Renal pelvis (tissue), 4 donors: ENCODE measurements around the gene GRIP2. TPM values are rescaled to one million over a fixed set of nuclear protein-coding genes. Genes with fewer than 3 reads are reported as not detected.
A peak's percentile ranks its signal among the peaks of the same experiment; 100 is the strongest.

Experiments used
- DNase-seq: peaks from one replicate; pipeline ENCODE4 v3.0.0-alpha.2; 2013
- polyA plus RNA-seq, 3 donors: library from polyadenylated mRNA; unstranded; fragments of 120-200 nt; gene quantifications; one replicate each; pipeline ENCODE4 v1.2.1, GENCODE V29; 2013; ENCODE audit not compliant: insufficient read length in 3 of 3

Gene GRIP2
- polyA plus RNA-seq, 3 donors = 1.1 to 2.5 (median 1.5) TPM

GRCh38 chr3:14562121-14562890, 22.2 kb upstream of the GRIP2 start:
- no peak for DNase-seq

- DNase-seq = no peak
Measured at GRCh38 chr3:14561051-14561960, 21.2 kb upstream of the GRIP2 start.

DNA sequence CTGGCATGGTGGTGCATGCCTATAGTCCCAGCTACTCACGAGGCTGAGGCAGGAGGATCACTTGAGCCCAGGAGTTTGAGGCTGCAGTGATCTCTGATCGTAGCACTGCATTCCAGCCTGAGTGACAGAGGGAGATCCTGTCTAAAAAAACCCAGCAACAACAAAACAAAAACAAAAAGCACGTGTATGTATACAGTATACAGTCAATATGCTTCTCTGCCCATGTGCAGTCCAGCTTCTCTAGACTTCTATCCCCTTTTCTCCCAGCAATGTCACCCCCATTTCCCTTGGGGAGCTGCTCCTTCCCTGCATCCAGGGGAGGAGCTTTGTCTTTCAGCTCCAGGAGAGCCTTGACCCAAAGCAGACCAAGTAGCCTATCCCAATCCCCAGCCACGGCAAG, 20.0 kb upstream of the GRIP2 start:
- DNase-seq = no peak

GRCh38 chr3:14558029-14558428, 17.9 kb upstream of the GRIP2 start:
- DNase-seq = no peak

DNA sequence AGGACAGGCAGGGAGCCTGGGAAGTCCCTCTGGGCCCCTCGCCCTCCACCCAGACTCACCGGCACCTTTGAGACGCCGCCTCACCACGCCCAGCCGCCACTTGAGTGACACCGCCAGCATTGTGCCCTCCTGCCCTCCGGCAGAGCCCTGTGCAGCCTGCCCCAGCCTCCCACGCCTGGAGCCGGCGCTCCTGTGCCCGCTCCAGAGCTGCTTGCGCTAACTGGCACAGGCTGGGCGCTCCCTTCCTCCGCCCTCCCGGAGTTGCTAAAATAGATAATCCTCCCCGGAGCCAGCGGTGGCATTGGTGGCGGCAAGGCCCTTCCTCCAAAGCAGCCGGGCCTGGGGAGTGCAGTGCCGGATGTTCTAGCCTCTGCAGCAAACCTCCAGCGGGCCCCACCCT, 15.7 kb upstream of the GRIP2 start:
- DNase-seq = no peak

DNA sequence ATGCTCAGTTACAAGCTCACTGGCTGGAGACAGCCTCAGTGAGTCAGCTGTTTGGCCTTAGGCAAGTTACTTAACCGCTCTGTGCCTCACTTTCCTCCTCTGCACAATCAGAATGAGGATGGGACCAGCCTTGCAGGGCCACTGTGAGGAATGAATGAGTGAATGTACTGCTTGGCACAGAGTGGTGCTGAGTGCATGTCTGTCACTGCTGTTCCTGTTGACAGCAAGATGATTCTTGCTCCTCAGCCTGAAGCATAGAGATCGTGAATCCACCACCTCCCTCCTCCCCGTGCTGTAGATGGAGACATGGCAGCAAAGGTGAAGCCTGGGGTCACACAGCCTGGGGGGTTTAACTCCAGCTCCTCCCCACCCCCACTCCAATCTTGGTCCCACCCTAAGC, 14.6 kb upstream of the GRIP2 start:
- no peak for DNase-seq

- no peak for DNase-seq
Measured at GRCh38 chr3:14553871-14554270, 13.7 kb upstream of the GRIP2 start.

DNA sequence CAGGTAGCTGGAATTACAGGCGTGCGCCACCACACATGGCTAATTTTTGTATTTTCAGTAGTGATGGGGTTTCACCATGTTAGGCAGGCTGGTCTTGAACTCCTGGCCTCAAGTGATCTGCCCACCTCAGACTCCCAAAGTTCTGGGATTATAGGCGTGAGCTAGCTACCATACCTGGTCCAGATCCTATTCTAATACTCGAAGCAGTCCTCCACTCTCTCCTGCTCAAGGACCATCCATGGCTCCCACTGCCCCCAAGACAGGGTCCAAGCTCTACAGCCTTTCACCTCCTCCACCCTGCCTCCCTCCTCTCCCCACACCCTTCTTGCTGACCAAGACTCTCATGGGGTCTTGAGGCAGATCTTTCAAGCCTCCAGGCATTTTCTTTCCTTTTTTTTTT, 12.6 kb upstream of the GRIP2 start:
- DNase-seq = no peak

DNA sequence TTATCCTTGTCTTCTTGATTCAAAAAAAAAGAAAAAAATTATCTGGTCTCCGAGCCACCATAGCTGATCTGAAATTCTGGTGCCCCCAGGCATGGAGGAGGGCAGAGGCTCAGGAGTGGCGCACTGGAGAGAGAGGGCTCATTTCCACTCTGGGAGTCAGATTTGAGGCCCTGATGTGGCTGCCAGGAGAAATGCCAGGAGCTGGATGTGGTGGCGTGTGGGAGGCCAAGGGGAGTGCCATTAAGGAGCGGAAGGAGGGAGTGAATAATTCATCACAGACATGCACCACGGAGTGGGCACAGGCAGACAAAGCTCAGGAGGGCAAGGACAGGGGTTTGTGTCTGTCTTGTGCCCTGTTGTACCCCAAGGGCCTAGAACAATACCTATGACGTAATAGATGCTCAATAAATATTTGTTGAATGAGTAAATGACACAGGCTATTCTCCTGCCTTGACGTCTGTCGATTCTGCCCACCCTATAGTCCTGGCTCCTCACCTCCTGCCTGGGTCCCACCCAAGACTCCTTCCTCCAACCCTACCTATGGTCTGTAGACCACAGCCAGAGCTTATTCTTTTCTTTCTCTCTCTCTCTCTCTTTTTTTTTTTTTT, 12.0 kb upstream of the GRIP2 start:
- DNase-seq = no peak

DNA sequence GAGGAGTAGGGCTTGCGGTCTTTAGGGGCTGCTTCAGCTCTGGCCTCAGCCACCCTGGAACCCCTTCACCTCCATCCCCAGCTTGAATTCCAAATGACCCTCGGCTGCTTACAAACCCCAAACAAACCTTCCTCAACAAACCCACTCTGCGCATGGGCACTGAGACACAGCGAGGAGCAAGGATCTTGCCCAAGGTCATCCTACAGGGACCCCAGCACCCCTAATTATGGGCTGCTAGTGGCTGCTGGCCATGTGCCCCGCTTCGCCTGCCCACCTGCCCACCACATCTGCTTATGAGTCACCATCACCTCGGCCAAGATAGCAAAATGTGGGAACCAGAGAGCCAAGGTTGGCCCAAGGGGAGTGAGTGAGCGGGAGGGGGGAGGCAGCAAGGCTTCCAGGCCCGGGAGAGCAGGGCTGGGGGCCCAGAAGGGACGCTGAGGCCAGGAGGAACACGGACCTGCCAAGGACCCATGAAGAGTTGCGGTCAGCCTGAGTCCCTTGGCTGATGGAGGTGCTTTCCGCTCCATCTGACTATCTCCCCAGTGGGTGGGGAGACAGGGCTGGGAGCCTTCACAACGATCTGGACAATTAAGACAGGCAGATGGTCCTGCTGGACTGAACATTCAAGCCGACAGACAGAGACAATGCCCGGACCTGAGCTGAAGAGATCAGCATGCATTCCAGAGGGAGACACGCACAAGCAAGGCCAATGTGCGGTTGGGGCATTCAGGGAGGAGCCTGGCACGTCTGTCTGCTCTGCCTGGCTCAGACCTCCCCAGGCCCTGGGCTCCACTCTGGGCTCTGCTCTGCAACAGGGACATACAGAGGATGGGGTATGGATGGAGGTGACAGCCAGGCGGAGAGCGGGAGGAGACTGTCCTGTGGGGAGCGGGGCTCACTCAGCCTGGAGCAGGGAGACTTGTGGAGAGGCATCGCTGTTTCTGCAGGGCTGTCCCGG, 10.8 kb upstream of the GRIP2 start:
- DNase-seq = no peak

- DNase-seq = no peak
Measured at GRCh38 chr3:14550181-14550580, 10.0 kb upstream of the GRIP2 start.

DNA sequence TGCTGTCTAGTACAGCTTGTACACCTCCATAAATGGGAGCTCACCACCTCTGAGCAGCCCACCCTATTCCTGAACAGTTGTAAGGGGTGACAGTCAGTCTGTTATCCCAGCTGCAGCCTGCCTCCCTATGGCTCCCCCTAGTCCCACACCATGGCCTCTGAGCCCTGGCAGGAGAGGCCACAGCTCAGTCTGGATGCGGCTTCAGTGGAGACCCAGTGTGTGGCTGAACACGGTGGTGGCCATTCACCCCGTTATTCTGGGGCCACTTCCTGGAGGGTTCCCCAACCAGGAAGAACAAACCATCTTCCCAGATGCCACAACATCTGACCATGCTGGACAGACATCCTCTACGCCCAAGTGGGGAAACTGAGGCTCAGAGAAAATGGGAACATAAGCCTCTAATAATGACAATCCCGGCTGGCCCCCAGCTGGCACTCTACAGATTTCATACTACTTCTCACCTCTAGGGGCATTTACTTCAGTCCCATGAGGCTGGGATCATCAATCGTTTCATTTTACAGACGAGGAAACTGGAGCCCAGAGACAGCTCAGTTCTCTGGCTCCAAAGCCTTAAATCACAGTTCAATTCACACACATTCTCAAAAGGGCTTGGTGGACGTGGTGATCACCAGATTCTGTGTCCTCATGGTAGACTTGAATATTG, 9.2 kb upstream of the GRIP2 start:
- no peak for DNase-seq

- DNase-seq = peak; percentile 65
Measured at GRCh38 chr3:14548321-14548729, 8.2 kb upstream of the GRIP2 start.

GRCh38 chr3:14547693-14548092, 7.6 kb upstream of the GRIP2 start:
- DNase-seq = no peak

DNA sequence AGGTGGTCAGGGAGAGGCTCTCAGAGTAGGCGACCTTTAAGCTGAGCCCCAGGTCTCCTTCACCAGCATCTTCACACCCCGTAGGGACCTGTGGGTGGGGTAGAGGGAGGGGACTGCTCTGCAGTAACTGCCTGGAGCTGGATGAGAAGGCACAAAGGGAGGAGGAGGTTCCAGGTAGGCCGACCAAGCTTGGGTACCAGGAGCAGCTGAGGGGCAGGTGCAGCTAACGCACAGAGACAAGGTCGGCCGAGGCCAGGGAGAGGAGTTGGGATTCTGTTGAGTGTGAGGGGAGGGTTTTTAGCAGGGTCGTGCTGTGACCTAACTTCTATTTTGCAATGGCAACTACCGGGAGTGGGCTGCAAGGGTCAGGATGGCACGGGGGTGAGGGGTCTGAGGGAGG, 5.9 kb upstream of the GRIP2 start:
- no peak for DNase-seq

- no peak for DNase-seq
Measured at GRCh38 chr3:14545251-14545635, 5.1 kb upstream of the GRIP2 start.

GRCh38 chr3:14544282-14545250, 4.4 kb upstream of the GRIP2 start:
- DNase-seq = no peak

DNA sequence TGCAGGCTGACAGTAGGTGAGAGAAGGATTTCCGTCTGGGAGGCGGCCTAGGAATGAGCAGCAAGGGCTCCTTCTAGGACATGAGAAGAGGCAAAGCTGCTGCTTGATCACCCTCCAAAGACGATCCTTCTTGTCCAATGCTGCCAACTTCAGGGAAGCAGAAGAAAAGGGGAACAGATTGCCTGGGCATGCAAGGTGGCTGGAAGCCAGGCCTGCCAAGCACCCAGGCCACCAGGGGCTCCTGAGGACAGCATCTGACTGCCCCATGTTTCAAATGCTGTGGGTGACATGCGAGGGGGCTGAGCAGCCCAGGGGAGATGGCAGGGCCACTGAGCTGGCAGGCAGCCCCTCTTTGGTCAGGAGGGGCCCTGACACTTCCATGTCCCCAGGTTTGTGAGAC, 3.3 kb upstream of the GRIP2 start:
- no peak for DNase-seq

DNA sequence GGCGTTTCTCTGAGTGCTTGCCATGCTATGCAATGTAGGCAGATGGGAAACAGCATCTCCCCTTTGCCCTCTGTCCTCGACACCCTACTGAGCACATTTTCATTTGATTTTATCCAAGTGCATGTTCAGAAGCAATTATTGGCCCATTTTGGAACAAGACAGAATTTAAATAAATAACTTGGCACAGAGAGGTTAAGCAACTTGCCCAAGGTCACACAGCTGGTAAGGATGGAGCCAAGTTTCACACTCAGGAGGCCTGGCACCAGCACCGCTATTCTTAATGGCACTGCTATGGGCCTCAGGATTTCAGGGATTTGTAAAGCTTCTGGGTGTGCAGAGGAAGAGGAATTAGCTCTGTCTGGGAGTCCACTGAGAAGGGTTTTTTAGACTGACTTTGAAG, 2.5 kb upstream of the GRIP2 start:
- no peak for DNase-seq

DNA sequence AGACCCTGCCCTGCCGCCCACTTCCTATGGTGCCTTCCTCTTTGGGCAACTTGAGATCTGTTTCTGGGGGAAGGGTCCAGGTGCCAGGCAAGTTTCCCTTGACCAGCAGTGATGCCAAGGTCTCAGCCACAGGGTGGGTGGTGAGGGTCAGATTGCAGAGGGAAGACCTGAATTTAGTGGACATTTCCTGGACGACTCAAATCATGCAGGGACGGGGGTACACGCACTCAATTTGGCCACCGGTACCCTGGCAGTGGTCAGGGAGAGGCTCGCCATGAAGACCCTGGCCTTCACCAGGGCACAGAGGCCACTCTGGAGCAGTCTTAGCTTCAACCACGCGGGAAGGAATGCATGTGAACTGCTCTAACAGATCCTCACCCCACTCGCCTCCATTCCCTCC, 1.5 kb upstream of the GRIP2 start:
- no peak for DNase-seq
